Measurements from ENCODE around the gene CLCN6. TPM values are rescaled to one million over a fixed set of nuclear protein-coding genes. Genes with fewer than 3 reads are reported as not detected.
"Not testable (repeated sequence)": the region's sequence is repeated elsewhere in the genome, so short reads cannot be mapped to it uniquely, and the experiment has no call there.

CLCN6 gene
- total and polyA plus RNA-seq, 7 donors = 5.5 to 17.5 (median 8.3) TPM

GRCh38 chr1:11800756-11801433 is 5.1 kb upstream of the CLCN6 start:
- Histone ChIP-seq H3K9me3 (no peaks in the 10 kb centered on the region), H3K27me3 (ENCODE audit: insufficient read depth in 3 of 3, low read length in 2 of 3) (no peaks in the 10 kb centered on the region), H3K36me3 (ENCODE audit: insufficient read depth in 1 of 2, low read depth in 1 of 2) (peaks cover 2 to 56% of the 10 kb centered on the region in 2 donors), H3K27ac (peak overlapping the region; percentile 99), H3K4me1 (peaks cover 33% of the 10 kb centered on the region), H3K4me3 (peak overlapping the region; percentile 93)
- ATAC-seq = no peak
- no peak for DNase-seq
- WGBS, 3 donors = 83 to 85% (median 85%) methylated on average over 21 of the region's 21 CpGs
- intact Hi-C loops (cut with DNase I) = loop anchor here in 1 of 2 donors (10.0 kb wide), 1 partner anchor 534 kb away; no protein-coding TSS in a partner anchor
- no peak for TF ChIP-seq CTCF (IDR thresholded peaks at IDR 0.05)

- 6% methylated on average over 6 of the region's 6 CpGs for WGBS, 3 donors
- Histone ChIP-seq H3K9me3 (no peaks in the 10 kb centered on the region), H3K36me3 (ENCODE audit: insufficient read depth in 1 of 2, low read depth in 1 of 2) (peaks cover 3 to 45% of the 10 kb centered on the region in 2 donors), H3K27ac (peak overlapping the region; percentile 99), H3K4me3 (peak overlapping the region; percentile 93), H3K4me1 (peaks cover 35% of the 10 kb centered on the region), H3K27me3 (ENCODE audit: insufficient read depth in 3 of 3, low read length in 2 of 3) (no peaks in the 10 kb centered on the region)
- intact Hi-C loops (cut with DNase I) = loop anchor here in 1 of 2 donors (10.0 kb wide), 1 partner anchor 532 kb away; no protein-coding TSS in a partner anchor
- DNase-seq = no peak
- no peak for ATAC-seq
- no peak for TF ChIP-seq CTCF (IDR thresholded peaks at IDR 0.05)
Observed at GRCh38 chr1:11802616-11802972, 3.4 kb upstream of the CLCN6 start.

GRCh38 chr1:11802973-11803885 is 2.8 kb upstream of the CLCN6 start:
- DNase-seq (peak; percentile 92 to 94), ATAC-seq (peak; percentile 31 to 55 (median 50))
- intact Hi-C loops (cut with DNase I) = loop anchor here in 1 of 2 donors (10.0 kb wide), 1 partner anchor 532 kb away; no protein-coding TSS in a partner anchor
- Histone ChIP-seq H3K4me3 (peak overlapping the region; percentile 93), H3K36me3 (ENCODE audit: insufficient read depth in 1 of 2, low read depth in 1 of 2) (peaks cover 3 to 44% of the 10 kb centered on the region in 2 donors), H3K9me3 (no peaks in the 10 kb centered on the region), H3K27me3 (ENCODE audit: insufficient read depth in 3 of 3, low read length in 2 of 3) (no peaks in the 10 kb centered on the region), H3K4me1 (peaks cover 39% of the 10 kb centered on the region), H3K27ac (peak overlapping the region; percentile 99)
- TF ChIP-seq CTCF (IDR thresholded peaks at IDR 0.05) = no peak
- WGBS, 3 donors = 0 to 4% (median 2%) methylated on average over 27 to 28 of the region's 28 CpGs

- Histone ChIP-seq H3K4me3 (peak overlapping the region; percentile 93), H3K4me1 (peaks cover 40% of the 10 kb centered on the region), H3K27ac (peak overlapping the region; percentile 99), H3K36me3 (ENCODE audit: insufficient read depth in 1 of 2, low read depth in 1 of 2) (peaks cover 3 to 42% of the 10 kb centered on the region in 2 donors)
- 54 to 64% (median 56%) methylated on average over 9 of the region's 9 CpGs for WGBS, 3 donors
- not testable (repeated sequence) for H3K9me3 ChIP-seq; H3K27me3 ChIP-seq (ENCODE audit: insufficient read depth in 3 of 3, low read length in 2 of 3); DNase-seq; ATAC-seq
- intact Hi-C loops (cut with DNase I) = loop anchor here in 1 of 2 donors (10.0 kb wide), 1 partner anchor 531 kb away; no protein-coding TSS in a partner anchor
Observed at GRCh38 chr1:11803924-11804665, 1.9 kb upstream of the CLCN6 start.
